GM10847 (cell line): ENCODE data around the gene NDUFB6.
A peak's percentile ranks its signal among the peaks of the same experiment; 100 is the strongest.

Experiments used
- POLR2A ChIP-seq: IDR thresholded peaks from 2 replicates; pipeline ENCODE4 v1.6.1; 2011; ENCODE audit not compliant: insufficient read length; ENCODE audit errors: extremely low read depth

NDUFB6 gene

DNA sequence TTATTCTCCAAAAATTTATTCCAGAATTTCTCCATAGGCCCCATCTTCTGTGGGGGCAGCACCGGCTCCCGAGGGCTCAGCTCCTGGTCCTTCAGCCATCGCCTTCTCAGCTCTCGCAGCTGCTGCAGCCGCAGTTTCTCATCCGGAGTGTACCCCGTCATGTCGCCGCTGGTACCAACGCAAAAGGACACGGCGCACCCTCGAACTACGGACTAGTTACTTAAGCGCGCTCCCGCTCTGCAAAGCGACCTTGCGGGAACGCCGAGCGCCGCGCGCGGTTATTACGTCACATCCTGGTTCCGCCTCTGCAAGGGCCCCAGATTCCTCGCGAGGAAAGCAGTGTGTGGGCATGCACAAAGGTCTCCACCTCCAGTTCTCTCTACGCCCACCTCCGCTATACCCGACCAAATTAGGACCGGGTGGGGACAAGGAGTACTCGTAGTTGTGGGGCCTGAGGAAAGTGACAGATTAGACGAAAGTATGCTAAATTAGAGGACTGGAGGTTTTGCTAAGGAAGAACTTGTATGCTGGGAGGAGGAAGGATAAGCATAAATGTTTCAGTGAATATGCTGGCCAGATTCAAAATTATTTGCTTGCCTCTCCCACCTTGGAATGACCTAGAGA, at the start of gene NDUFB6:
Gene NDUFB6 (minus strand): TSS at position 260 of the 624 bp plus-strand sequence. CDS start 99 bp downstream, at position 161.
- peak; percentile 67 for TF ChIP-seq POLR2A

DNA sequence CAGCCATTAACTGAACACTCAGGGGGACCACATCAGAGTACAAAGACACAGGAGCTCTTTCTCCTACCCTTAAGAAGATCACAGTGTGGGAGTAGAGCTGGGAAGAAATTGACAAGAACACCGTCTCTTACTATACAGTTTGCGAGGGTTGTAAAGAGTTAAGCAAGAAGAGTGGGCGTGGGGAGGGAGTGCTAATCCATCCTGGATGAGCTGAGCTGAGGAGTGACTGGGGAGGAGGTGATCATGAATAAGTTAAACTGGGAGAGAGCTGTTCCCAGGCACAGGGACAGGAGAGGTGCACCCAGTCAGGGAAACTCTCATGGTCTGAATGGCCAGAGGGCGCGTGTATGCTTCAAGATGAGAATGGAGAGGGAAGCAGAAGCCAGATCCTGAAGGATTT, 45.3 kb upstream of the NDUFB6 start:
- no peak for TF ChIP-seq POLR2A

DNA sequence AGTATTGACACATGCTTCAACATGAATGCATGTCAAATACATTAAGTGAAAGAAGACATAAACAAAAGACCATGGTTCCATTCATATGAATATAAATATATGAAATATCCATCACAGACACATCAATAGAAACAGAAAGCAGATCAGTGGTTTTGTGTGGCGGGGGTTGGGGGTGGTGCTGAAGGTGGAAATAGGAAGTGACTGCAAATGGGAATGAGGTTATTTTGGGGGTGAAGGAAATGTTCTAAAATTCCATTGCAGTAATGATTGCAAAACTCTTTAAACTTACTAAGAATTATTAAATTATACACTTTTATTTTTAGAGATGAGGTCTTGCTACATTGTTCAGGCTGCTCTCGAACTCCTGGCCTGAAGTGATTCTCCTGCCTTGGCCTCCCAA, 33.9 kb upstream of the NDUFB6 start:
- TF ChIP-seq POLR2A = no peak

DNA sequence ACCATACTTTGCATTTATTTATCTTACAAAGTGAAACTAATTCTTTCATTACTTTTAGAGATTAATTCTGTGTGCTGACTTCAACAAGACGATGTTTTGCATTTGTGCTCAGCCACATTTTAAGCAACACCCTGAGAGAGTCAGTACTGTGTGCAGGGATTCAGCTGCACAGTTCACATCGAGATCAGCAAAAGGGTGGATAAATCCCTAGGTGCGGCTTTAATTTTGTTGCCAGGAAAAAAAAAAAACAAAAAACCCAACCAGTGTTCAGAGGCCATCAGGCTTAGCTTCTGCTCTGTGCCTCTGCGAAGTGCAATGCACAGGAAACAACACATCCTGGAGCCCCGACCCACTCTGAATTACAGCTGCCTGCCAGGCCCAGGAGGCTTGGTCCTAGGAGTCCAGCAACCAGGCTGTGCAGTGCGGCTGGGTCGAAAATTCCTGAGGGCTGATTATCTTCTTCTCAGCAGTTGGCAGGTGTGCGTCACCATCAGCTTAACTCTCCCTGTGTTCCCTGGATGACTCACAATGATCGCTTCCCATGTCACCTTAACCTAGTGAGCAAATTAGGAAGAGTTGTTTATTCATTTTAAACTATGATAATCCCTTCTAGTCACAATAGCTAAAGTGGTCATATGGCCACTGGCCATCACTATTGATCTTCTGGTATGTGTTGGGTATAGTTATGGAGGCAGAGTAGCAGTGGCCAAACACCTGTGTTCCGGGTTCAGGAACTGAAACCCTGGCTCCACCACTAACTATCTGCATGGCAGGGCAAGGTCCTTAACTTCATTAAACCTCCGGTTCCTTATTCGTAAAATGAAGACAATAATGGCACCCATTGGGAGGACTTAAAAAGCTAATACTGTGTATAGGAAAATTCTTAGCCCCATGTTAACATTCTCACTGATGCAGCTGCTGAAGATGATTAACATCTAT, 31.2 kb upstream of the NDUFB6 start:
- no peak for TF ChIP-seq POLR2A

DNA sequence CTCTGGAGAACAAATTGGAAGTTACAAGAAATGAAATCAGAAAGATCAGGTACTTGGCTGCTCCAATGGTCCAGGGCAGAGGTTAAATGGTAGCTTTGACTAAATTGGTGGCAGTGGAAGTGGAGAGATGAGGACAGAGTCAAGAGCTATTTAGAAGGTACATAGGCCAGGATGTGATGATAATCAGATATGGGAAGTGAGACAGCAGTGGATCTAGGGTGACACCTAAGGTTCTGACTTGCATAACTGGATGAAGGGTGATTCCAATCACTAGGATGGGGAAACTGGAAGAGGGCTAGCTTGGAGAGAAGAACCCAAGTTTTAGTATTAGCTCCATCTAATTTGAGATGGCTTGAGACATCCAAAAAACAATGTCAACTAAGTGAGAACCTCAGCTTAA, 24.0 kb upstream of the NDUFB6 start:
- TF ChIP-seq POLR2A = no peak

DNA sequence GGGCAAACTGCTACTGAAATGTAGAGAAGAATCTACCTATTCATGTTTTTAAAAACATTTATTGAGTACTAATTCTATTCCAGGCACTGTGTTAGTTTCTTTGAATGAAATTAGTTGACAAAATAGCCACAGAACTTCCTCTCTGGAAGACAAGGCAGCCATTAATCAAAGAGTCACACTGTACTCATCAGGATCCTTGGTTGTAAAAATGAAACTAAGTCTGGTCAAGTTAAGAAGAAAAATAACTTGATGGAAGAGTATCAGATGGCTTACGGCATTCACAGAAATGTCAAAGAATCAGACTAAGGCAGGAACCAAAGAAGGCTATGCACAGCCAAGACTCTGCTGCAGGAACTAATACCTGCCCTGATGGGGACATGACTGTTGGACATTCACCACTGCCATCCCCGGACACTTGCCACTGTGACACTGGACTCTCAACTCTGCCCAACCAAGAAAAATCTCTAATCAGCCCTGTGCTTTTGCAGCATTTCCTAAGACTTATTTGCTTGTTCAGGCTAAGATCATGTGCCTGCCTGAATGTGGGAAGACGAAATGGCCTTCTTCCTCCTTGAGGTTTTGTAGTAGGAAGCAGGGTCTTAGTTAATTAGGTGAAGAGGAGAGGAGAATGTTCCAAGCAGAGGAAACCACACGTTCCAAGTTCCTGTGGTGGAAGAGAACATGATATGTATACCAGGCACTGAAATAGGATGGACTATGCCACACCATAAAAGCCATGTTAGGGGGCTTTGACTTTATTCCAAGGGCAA, 23.3 kb upstream of the NDUFB6 start:
- TF ChIP-seq POLR2A = no peak

DNA sequence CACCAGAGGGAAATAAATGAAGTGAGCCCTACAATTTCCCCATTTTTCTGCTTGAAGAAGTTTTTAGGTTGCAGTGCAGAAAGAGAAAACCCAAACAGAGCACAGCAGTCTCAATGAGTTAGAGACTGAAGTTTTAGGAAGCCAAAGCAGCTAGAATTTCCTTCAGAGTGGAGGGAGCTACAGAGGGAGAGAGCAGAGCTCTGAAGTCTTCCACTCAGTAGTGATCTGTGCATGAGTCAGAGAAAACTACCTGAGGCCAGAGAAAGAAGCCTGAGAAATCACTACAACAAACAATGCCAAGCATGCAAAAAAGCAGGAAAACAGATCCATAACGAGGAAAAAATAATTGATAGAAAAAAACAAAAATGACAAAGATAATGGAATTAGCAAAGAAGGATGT, 17.9 kb upstream of the NDUFB6 start:
- TF ChIP-seq POLR2A = no peak

DNA sequence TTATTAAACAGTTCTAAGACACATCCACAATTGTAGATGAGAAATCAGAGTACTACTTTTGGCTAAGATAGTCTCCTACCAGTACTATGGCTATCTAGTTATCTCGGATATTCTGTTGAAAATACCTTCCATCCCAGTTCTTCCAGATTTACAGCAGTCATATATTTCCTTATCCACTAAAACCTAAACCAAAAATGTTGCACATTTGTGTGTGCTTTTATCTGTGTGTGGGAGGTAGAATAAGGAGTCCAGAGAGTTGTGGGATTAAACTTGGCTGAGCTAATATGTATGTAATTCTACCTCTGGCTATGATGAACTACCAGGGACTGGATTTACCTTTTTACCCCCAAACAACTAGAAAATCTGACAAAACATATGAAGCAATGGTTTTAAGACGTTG, 17.5 kb upstream of the NDUFB6 start:
- no peak for TF ChIP-seq POLR2A

DNA sequence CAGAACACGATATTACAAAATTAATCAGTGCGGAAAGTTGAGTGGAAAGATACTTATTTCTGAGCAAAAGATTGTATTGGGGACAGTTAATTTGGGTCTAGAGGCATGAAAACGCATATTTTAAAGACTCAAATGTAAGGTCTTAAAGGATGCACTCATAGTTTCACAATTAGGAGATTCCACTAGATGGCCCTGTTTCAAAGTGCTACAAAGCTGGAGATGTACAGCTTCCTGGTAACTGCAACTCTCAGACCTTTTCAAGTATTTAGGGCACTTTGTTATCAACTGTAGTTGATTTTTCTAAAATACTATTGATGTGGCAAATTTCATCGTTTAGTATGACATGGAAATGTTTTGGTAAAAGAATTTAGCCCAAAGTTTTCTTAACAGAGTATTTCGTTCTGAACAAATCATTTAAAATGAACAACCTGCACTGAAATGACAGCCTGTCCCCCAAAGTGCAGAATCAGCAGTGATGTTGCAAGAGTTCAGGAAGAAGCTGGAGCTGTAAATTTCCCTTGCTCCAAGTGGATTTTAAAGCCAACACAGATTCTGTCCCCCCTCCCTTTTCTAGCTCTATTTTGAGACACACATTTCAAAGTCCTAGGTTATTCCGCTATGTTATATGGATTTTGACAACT, 16.2 kb upstream of the NDUFB6 start:
- no peak for TF ChIP-seq POLR2A

DNA sequence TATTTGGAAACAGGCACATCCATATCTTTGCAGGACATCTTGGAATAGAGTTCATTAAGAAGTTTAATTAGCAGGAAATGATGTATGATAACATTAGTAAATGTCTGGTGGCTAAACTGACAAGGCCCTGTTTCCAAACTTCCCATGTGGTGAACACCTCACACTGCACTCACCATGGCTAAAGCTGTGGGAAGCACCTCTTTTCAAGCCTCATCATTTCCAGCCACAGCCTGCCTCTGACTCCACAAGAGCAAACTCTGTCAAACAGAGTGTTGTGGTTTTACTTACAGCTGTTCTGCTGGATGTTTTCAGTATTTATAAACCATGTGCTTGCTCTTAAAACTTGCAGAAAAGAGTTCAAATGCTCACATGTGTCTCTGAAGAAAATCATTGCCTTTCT, 14.9 kb upstream of the NDUFB6 start:
- no peak for TF ChIP-seq POLR2A

DNA sequence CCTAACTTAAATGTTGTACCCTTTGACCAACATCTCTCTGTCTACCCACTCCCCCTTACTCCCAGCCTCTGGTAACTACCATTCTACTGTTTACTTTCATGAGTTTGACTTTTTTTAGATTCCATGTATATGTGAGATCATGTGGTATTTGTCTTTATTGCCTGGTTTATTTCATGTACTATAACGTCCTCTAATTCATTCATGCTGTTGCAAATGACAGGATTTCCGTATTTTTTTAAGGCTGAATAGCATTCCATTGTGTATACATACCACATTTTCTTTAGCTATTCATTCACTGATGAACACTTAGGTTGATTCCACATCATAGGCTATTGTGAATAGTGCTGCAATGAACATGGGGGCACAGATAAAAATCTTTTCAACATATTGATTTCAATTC, 11.8 kb upstream of the NDUFB6 start:
- no peak for TF ChIP-seq POLR2A

DNA sequence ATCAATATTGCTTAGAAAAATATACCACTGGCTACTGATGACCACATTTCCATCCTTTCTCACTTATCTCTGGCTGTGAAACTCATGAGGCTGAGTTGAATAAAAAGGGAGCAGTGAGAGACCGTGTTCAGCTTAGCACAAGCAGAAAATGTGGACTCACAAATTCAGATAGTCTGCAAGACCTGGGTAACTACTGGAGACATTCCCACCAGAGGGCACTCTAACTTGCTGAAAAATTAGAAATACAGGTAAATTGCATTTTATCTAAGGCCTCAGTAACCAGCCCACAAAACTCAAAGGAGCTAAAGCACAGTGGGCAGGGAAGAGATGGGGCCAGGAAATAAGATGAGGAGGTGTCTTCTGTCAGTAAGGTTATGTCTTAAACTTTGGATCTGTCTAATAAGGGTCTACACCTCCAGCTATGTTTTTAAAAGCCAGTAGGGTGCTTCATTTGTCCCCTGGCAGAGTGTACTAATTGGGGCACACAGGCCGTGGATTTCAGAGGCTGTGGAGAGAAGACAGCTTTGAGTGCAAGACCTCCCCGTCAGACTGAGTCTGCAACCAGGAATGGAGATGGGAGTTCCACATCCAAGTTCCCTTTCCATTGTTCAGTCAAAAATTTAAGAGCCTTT, 8.7 kb upstream of the NDUFB6 start:
- no peak for TF ChIP-seq POLR2A

DNA sequence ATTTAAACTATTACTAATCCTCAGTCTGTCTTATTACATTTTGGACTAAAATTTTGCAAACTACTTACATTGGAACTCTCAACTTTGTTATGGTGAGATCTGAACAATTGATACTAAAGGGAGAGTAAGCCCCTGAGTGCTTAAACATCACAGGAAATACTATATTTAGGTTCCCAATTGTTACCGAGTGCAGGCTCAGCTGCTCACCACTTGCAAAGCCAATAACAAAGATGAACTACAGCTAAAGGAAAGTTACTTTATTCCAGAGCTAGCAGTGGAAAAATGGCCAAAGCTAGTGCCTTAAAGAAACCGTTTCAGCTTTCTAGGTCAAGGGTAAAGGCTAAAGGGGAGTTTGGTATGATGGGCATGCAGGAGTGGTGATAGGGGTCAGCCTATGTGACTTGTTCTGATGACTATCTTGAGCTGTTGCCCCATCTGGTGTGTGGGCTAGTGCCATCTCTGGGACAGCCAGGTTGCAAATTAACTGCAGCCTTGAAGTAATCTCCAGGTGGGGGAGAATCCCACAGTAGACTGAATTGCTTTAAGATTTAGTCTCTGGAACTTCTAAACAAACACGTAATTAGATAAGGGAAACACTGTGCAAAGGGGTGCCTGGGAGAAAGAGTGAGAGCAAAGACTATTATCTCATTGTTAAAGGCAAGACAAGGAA, 7.8 kb upstream of the NDUFB6 start:
- TF ChIP-seq POLR2A = no peak

DNA sequence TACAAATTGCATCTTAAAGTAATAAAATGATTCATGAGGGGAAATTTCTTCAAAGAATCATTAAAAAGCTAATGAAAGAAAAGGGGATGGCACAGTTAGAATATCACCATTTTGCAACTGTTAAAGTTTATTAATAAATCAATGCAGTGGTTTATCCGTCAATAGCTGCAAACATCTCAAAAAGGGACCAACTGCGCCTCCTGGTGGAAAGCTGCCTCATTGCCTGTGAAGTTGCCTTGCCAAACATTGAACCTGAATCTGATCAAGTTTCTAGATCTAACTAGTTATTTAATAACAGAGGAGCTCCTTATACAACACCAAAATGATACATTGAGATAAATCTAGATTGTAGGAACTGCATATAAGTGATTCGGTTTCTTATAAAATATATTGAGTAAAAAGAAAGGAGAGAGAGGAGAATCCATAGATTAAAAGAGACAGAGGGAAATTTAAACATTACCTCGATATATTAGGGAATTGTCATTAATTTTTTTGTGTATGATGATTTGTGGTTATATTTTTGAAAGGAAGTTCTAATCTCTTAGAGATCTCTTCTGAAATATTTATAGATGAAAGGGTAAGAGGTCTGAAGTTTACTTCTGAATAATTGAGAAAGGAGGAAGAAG, 6.9 kb upstream of the NDUFB6 start:
- TF ChIP-seq POLR2A = no peak
